Measurements from ENCODE around the gene PIWIL4.

PIWIL4 gene

GRCh38 chr11:94662065-94662779 is 95.1 kb downstream of the PIWIL4 start:
- DNase-seq (ENCODE audit: low read depth, low spot score): no peak

- DNase-seq (ENCODE audit: low read depth, low spot score): no peak
Observed at GRCh38 chr11:94662846-94663390, 95.8 kb downstream of the PIWIL4 start.

- no peak for DNase-seq (ENCODE audit: low read depth, low spot score)
Observed at GRCh38 chr11:94664346-94664745, 97.2 kb downstream of the PIWIL4 start.

DNA sequence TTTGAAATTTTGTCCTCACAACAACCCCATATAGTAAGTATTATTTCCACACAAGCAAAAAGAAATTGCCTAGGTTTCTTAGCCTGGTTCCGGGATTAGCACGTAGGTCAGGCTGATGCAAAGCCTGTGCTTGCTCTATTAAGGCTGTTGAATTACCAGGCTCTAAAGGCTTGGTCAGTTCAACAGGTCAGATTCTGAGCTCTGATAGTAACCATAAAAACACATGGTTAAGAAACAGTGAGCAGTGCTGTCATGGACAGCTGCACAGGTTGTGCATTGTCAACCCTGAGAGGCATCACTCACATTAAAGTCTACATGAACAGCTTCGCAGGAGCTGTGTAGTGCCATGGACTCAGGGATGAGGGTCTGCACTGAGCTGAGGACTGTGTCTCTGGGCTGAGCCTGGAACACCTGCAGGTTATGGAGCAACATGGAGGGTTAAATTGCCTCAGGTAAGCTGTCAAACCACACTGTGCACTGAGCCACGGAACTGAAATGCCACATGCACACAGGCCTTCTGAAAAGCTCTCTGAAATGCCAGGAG is 98.0 kb downstream of the PIWIL4 start:
- DNase-seq (ENCODE audit: low read depth, low spot score): no peak

DNA sequence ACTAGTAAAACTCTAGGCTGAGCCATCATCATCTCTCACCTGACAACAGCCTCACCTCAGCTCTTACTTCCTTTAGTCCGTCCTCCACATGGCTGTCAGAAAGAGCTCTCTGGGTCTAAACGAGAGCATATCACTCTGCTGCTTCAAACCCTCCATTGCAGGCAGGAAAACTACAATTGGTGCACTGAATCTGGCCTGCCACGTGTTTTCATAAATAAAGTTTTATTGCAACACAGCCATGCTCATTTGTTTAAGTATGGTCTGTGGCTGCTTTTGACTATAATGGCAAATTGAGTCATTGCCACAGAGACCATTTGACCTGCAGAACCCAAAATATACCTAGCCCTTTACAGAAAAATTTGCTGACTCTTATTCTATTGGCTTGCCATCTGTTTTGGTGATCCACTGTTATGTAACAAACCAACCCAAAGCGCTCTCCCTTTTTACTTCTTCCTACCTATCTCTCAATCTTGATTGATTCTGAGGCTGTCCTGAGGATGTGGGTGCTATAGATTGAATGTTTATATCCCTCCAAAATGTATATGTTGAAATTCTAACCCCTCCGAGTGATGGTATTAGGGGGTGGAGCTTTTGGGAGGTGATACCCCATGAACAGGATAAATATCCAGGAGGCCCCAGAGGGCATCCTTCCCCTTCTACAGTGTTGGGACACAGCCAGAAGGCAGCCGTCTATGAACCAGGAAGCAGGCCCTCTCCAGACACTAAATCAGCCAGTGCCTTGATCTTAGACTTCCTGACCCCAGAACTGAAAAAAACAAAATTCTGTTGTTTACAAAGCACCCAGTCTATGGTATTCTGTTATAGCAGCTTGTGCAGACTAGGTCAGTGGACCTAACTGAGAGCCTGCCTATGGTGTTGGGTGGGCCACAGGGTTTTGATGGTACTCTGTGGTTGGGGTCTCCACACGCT is 99.9 kb downstream of the PIWIL4 start:
- no peak for DNase-seq (ENCODE audit: low read depth, low spot score)

DNA sequence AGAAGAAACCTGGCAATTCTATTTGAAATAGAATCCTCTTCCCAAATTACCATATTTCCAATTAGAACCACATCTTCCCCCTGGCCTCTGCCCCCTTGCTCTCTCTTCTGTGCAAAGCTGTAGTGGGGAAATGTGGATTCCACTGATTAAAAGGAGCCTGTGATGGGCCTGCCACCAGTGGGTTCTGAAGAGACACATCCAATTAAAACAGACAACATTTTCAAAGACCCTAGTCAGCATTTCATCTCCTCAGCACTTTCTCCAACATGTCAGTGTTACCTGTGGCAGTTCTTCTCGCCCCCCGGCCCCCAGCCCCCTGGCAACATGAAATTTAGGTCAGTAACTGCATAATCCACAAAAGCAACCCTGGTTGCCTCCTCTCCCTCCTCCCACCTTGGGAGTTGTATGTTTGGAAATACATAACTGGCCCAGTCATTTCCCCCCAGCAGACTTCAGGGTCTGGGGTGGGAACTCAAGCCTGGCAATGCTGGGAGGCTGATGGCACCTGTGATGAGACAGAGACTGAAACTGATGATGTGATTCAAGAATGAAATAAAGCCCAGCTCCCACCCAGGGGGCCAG is 101.1 kb downstream of the PIWIL4 start:
- DNase-seq (ENCODE audit: low read depth, low spot score): no peak

DNA sequence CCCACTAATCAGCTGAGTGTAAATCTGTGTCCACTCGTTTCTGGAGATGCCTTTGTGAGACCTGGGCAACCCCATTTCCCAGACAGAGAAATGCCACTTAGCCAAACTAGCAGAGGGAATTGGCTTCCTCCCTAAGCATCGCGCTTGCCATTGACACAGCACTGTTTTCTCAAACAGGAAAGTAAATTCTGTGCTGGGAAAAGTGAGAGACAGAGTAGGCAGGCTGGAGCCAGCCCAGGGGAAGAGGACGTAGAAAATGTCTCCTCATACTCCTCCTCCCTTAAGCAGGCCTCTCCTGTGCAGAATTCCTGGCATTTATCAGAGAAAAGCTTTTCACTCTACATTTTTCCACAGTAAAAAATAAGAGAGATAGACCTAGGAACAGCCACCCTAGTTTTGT is 101.9 kb downstream of the PIWIL4 start:
- DNase-seq (ENCODE audit: low read depth, low spot score): no peak
